NCI-H446 treated with DMSO at 0.1 percent for 48 hours (cell line): Measurements from ENCODE around the gene SRGAP1.
"Not testable (repeated sequence)": the region's sequence is repeated elsewhere in the genome, so short reads cannot be mapped to it uniquely, and the experiment has no call there.

Experiments
- DNase-seq: peaks from one replicate; lab custom pipeline; 2025; lab: John Stamatoyannopoulos, UW

SRGAP1 gene

GRCh38 chr12:64170730-64171129 lies 326.2 kb downstream of the SRGAP1 start:
- DNase-seq: no peak

GRCh38 chr12:64171715-64172114 lies 327.2 kb downstream of the SRGAP1 start:
- no peak for DNase-seq

GRCh38 chr12:64172143-64172970 lies 327.9 kb downstream of the SRGAP1 start:
- DNase-seq: no peak

- DNase-seq: no peak
Observed at GRCh38 chr12:64173456-64173855, 329.0 kb downstream of the SRGAP1 start.

GRCh38 chr12:64175254-64175945 lies 330.9 kb downstream of the SRGAP1 start:
- DNase-seq: no peak

GRCh38 chr12:64177001-64177400 lies 332.5 kb downstream of the SRGAP1 start:
- DNase-seq: no peak

GRCh38 chr12:64178122-64178521 lies 333.6 kb downstream of the SRGAP1 start:
- no peak for DNase-seq

GRCh38 chr12:64180951-64181350 lies 336.5 kb downstream of the SRGAP1 start:
- DNase-seq: no peak

- DNase-seq: peak; percentile 40
Observed at GRCh38 chr12:64181430-64182291, 337.2 kb downstream of the SRGAP1 start.

GRCh38 chr12:64184216-64184615 lies 339.7 kb downstream of the SRGAP1 start:
- no peak for DNase-seq

GRCh38 chr12:64186789-64187188 lies 342.3 kb downstream of the SRGAP1 start:
- no peak for DNase-seq

- DNase-seq: no peak
Observed at GRCh38 chr12:64187370-64187769, 342.9 kb downstream of the SRGAP1 start.

- DNase-seq: no peak
Observed at GRCh38 chr12:64187794-64188193, 343.3 kb downstream of the SRGAP1 start.

GRCh38 chr12:64189530-64189929 lies 345.0 kb downstream of the SRGAP1 start:
- no peak for DNase-seq

GRCh38 chr12:64190140-64190539 lies 345.6 kb downstream of the SRGAP1 start:
- DNase-seq: no peak

- no peak for DNase-seq
Observed at GRCh38 chr12:64192644-64193444, 348.3 kb downstream of the SRGAP1 start.

GRCh38 chr12:64193931-64194330 lies 349.4 kb downstream of the SRGAP1 start:
- DNase-seq: no peak

- no peak for DNase-seq
Observed at GRCh38 chr12:64194333-64195149, 350.0 kb downstream of the SRGAP1 start.

GRCh38 chr12:64195841-64196240 lies 351.3 kb downstream of the SRGAP1 start:
- not testable (repeated sequence) for DNase-seq

- no peak for DNase-seq
Observed at GRCh38 chr12:64203036-64203435, 358.5 kb downstream of the SRGAP1 start.

GRCh38 chr12:64203775-64204174 lies 359.3 kb downstream of the SRGAP1 start:
- DNase-seq: no peak
